NT2/D1 (cell line): ENCODE measurements around the gene CCNQ.

Experiments
- YY1 ChIP-seq: IDR thresholded peaks from 2 replicates; pipeline ENCODE4 v1.6.1; 2011; ENCODE audit not compliant: insufficient read length, insufficient read depth
- ZNF274 ChIP-seq: IDR thresholded peaks from 2 replicates; pipeline ENCODE4 v1.6.1; 2011; ENCODE audit warnings: mild to moderate bottlenecking, low read depth, low read length

DNA sequence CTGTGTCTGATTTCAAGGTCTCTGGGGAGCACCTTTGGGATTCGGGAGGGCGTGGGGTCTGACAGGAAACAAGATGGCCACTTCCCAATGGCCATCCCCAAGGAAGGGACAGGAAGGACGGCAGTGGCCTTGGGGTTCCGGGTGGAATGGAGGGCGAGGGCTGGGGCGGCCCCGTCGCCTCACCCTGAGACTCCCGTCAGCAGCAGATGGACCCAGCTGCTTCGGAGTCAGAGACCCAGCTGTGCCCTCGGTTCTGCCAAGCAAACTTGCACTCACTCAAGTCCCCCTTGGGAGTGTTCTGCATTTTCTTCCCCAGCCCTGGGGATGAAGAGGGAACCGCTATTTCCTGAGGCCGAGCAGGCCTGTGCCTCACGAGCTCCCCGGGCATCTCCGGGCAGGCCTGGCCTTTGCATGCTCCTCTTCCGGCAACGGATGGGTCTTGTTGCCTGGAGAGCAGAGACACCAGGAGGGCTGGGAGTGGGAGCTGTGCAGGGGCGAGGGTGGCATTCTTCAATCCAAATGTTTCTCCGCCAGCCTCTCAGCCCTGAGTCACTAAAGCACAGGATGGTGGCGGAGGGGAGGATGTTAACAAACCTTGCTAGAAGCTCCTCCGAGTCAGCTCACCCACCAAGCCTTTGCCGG is 41.2 kb upstream of the CCNQ start:
- no peak for TF ChIP-seq ZNF274
- TF ChIP-seq YY1, result no peak
